ENCODE results near the gene ANKRD29. TPM values are rescaled to one million over a fixed set of nuclear protein-coding genes. Genes with fewer than 3 reads are reported as not detected.

Gene ANKRD29
- total and polyA plus RNA-seq, 5 donors from 2014 or later = 0.45 TPM; not detected in 4

- no peak overlapping the region for H3K27ac Mint-ChIP-seq
- H3K36me3 Mint-ChIP-seq = no peaks in the 10 kb centered on the region
- ATAC-seq (ENCODE audit: low read depth in 2 of 2) (no peak), DNase-seq (no peak)
- no peak overlapping the region for H3K4me3 Mint-ChIP-seq
- H3K27me3 Mint-ChIP-seq = peaks cover 69% of the 10 kb centered on the region
- no peaks in the 10 kb centered on the region for H3K4me1 ChIP-seq (ENCODE audit: control insufficient read depth, insufficient read depth, low read length, poor library complexity, severe bottlenecking)
- peaks cover 3 to 6% (median 4%) of the 10 kb centered on the region in 7 donors for H3K9me3 Mint-ChIP-seq
- peaks cover 13% of the 10 kb centered on the region for H3K27me3 ChIP-seq (ENCODE audit: control insufficient read depth, insufficient read depth, low read length)
- H3K4me1 Mint-ChIP-seq = no peaks in the 10 kb centered on the region
- H3K4me3 ChIP-seq (ENCODE audit: low read depth, low read length) = no peak overlapping the region
- no peaks in the 10 kb centered on the region for H3K36me3 ChIP-seq (ENCODE audit: control insufficient read depth, insufficient read depth, low read length)
- H3K9me3 ChIP-seq (ENCODE audit: control insufficient read depth in 2 of 2, low read length in 2 of 2) = peaks cover 0 to 3% of the 10 kb centered on the region in 2 experiments
- H3K27ac ChIP-seq (ENCODE audit: insufficient read depth, low read length, poor library complexity, severe bottlenecking) = no peak overlapping the region
Observed at GRCh38 chr18:23703987-23704384, 41.3 kb upstream of the ANKRD29 start.

GRCh38 chr18:23703057-23703986, 40.6 kb upstream of the ANKRD29 start:
- Histone ChIP-seq H3K4me1 (ENCODE audit: control insufficient read depth, insufficient read depth, low read length, poor library complexity, severe bottlenecking) (no peaks in the 10 kb centered on the region), H3K27me3 (ENCODE audit: control insufficient read depth, insufficient read depth, low read length) (peaks cover 13% of the 10 kb centered on the region), H3K36me3 (ENCODE audit: control insufficient read depth, insufficient read depth, low read length) (no peaks in the 10 kb centered on the region), H3K27ac (ENCODE audit: insufficient read depth, low read length, poor library complexity, severe bottlenecking) (no peak overlapping the region), H3K9me3 (ENCODE audit: control insufficient read depth in 2 of 2, low read length in 2 of 2) (peaks cover 0 to 3% of the 10 kb centered on the region in 2 experiments), H3K4me3 (ENCODE audit: low read depth, low read length) (no peak overlapping the region)
- Mint-ChIP-seq H3K4me3 (no peak overlapping the region), H3K27me3 (peaks cover 70% of the 10 kb centered on the region), H3K9me3 (peaks cover 3 to 6% (median 4%) of the 10 kb centered on the region in 7 donors), H3K36me3 (no peaks in the 10 kb centered on the region), H3K4me1 (no peaks in the 10 kb centered on the region), H3K27ac (peak overlapping the region in 1 of 3 donors; percentile 51)
- DNase-seq (peak in 2 of 3 donors; percentile 33 to 54), ATAC-seq (ENCODE audit: low read depth in 2 of 2) (peak in 1 of 2 donors; percentile 31)

- Mint-ChIP-seq H3K4me1 (no peaks in the 10 kb centered on the region), H3K4me3 (no peak overlapping the region), H3K27me3 (peaks cover 65% of the 10 kb centered on the region), H3K27ac (peak overlapping the region in 1 of 3 donors; percentile 51), H3K9me3 (peaks cover 0 to 4% (median 2%) of the 10 kb centered on the region in 7 donors), H3K36me3 (no peaks in the 10 kb centered on the region)
- H3K27me3 ChIP-seq (ENCODE audit: control insufficient read depth, insufficient read depth, low read length) = peaks cover 13% of the 10 kb centered on the region
- no peaks in the 10 kb centered on the region for H3K36me3 ChIP-seq (ENCODE audit: control insufficient read depth, insufficient read depth, low read length)
- H3K27ac ChIP-seq (ENCODE audit: insufficient read depth, low read length, poor library complexity, severe bottlenecking) = no peak overlapping the region
- no peaks in the 10 kb centered on the region for H3K4me1 ChIP-seq (ENCODE audit: control insufficient read depth, insufficient read depth, low read length, poor library complexity, severe bottlenecking)
- no peak for DNase-seq
- no peak overlapping the region for H3K4me3 ChIP-seq (ENCODE audit: low read depth, low read length)
- H3K9me3 ChIP-seq (ENCODE audit: control insufficient read depth in 2 of 2, low read length in 2 of 2) = peaks cover 0 to 3% of the 10 kb centered on the region in 2 experiments
- no peak for ATAC-seq (ENCODE audit: low read depth in 2 of 2)
Observed at GRCh38 chr18:23702606-23703005, 39.9 kb upstream of the ANKRD29 start.

GRCh38 chr18:23701544-23702064, 38.9 kb upstream of the ANKRD29 start:
- Histone ChIP-seq H3K4me1 (ENCODE audit: control insufficient read depth, insufficient read depth, low read length, poor library complexity, severe bottlenecking) (no peaks in the 10 kb centered on the region), H3K36me3 (ENCODE audit: control insufficient read depth, insufficient read depth, low read length) (no peaks in the 10 kb centered on the region), H3K9me3 (ENCODE audit: control insufficient read depth in 2 of 2, low read length in 2 of 2) (no peaks in the 10 kb centered on the region), H3K4me3 (ENCODE audit: low read depth, low read length) (no peak overlapping the region), H3K27me3 (ENCODE audit: control insufficient read depth, insufficient read depth, low read length) (peaks cover 13% of the 10 kb centered on the region), H3K27ac (ENCODE audit: insufficient read depth, low read length, poor library complexity, severe bottlenecking) (no peak overlapping the region)
- H3K27ac Mint-ChIP-seq = no peak overlapping the region
- H3K4me1 Mint-ChIP-seq = no peaks in the 10 kb centered on the region
- no peak for DNase-seq
- H3K36me3 Mint-ChIP-seq = no peaks in the 10 kb centered on the region
- no peak overlapping the region for H3K4me3 Mint-ChIP-seq
- H3K27me3 Mint-ChIP-seq = peaks cover 63% of the 10 kb centered on the region
- ATAC-seq (ENCODE audit: low read depth in 2 of 2) = no peak
- peaks cover 0 to 4% (median 0%) of the 10 kb centered on the region in 7 donors for H3K9me3 Mint-ChIP-seq

GRCh38 chr18:23701017-23701416, 38.3 kb upstream of the ANKRD29 start:
- Histone ChIP-seq H3K27ac (ENCODE audit: insufficient read depth, low read length, poor library complexity, severe bottlenecking) (no peak overlapping the region), H3K9me3 (ENCODE audit: control insufficient read depth in 2 of 2, low read length in 2 of 2) (no peaks in the 10 kb centered on the region), H3K27me3 (ENCODE audit: control insufficient read depth, insufficient read depth, low read length) (peaks cover 13% of the 10 kb centered on the region), H3K36me3 (ENCODE audit: control insufficient read depth, insufficient read depth, low read length) (no peaks in the 10 kb centered on the region), H3K4me3 (ENCODE audit: low read depth, low read length) (no peak overlapping the region), H3K4me1 (ENCODE audit: control insufficient read depth, insufficient read depth, low read length, poor library complexity, severe bottlenecking) (no peaks in the 10 kb centered on the region)
- H3K4me3 Mint-ChIP-seq = no peak overlapping the region
- DNase-seq (no peak), ATAC-seq (ENCODE audit: low read depth in 2 of 2) (no peak)
- H3K4me1 Mint-ChIP-seq = no peaks in the 10 kb centered on the region
- H3K9me3 Mint-ChIP-seq = peaks cover 0 to 4% (median 0%) of the 10 kb centered on the region in 7 donors
- peaks cover 60% of the 10 kb centered on the region for H3K27me3 Mint-ChIP-seq
- H3K27ac Mint-ChIP-seq = no peak overlapping the region
- H3K36me3 Mint-ChIP-seq = no peaks in the 10 kb centered on the region

GRCh38 chr18:23694637-23695430, 32.1 kb upstream of the ANKRD29 start:
- H3K9me3 ChIP-seq (ENCODE audit: control insufficient read depth in 2 of 2, low read length in 2 of 2) = no peaks in the 10 kb centered on the region
- Mint-ChIP-seq H3K4me1 (peaks cover 0 to 3% (median 0%) of the 10 kb centered on the region in 4 donors), H3K36me3 (no peaks in the 10 kb centered on the region), H3K4me3 (no peak overlapping the region), H3K27ac (no peak overlapping the region), H3K9me3 (peaks cover 0 to 2% (median 0%) of the 10 kb centered on the region in 7 donors), H3K27me3 (peaks cover 49% of the 10 kb centered on the region)
- H3K36me3 ChIP-seq (ENCODE audit: control insufficient read depth, insufficient read depth, low read length) = no peaks in the 10 kb centered on the region
- H3K4me1 ChIP-seq (ENCODE audit: control insufficient read depth, insufficient read depth, low read length, poor library complexity, severe bottlenecking) = peaks cover 6% of the 10 kb centered on the region
- H3K27me3 ChIP-seq (ENCODE audit: control insufficient read depth, insufficient read depth, low read length) = peaks cover 12% of the 10 kb centered on the region
- DNase-seq (no peak), ATAC-seq (ENCODE audit: low read depth in 2 of 2) (no peak)
- no peak overlapping the region for H3K4me3 ChIP-seq (ENCODE audit: low read depth, low read length)
- no peak overlapping the region for H3K27ac ChIP-seq (ENCODE audit: insufficient read depth, low read length, poor library complexity, severe bottlenecking)

GRCh38 chr18:23693846-23694245, 31.1 kb upstream of the ANKRD29 start:
- H3K27me3 Mint-ChIP-seq = peaks cover 46% of the 10 kb centered on the region
- no peak overlapping the region for H3K4me3 Mint-ChIP-seq
- H3K9me3 Mint-ChIP-seq = peaks cover 0 to 2% (median 0%) of the 10 kb centered on the region in 7 donors
- H3K27me3 ChIP-seq (ENCODE audit: control insufficient read depth, insufficient read depth, low read length) = peaks cover 14% of the 10 kb centered on the region
- peaks cover 0 to 7% (median 0%) of the 10 kb centered on the region in 4 donors for H3K4me1 Mint-ChIP-seq
- H3K9me3 ChIP-seq (ENCODE audit: control insufficient read depth in 2 of 2, low read length in 2 of 2) = no peaks in the 10 kb centered on the region
- no peak for ATAC-seq (ENCODE audit: low read depth in 2 of 2)
- H3K4me1 ChIP-seq (ENCODE audit: control insufficient read depth, insufficient read depth, low read length, poor library complexity, severe bottlenecking) = peaks cover 16% of the 10 kb centered on the region
- H3K36me3 Mint-ChIP-seq = no peaks in the 10 kb centered on the region
- H3K27ac ChIP-seq (ENCODE audit: insufficient read depth, low read length, poor library complexity, severe bottlenecking) = no peak overlapping the region
- H3K36me3 ChIP-seq (ENCODE audit: control insufficient read depth, insufficient read depth, low read length) = no peaks in the 10 kb centered on the region
- no peak overlapping the region for H3K4me3 ChIP-seq (ENCODE audit: low read depth, low read length)
- H3K27ac Mint-ChIP-seq = no peak overlapping the region
- DNase-seq = no peak

Data from CD4-positive, CD25-positive, alpha-beta regulatory T cell (primary cell).